ENCODE data around the gene DDX11. TPM values are rescaled to one million over a fixed set of nuclear protein-coding genes. Genes with fewer than 3 reads are reported as not detected.
A peak's percentile ranks its signal among the peaks of the same experiment; 100 is the strongest.

DDX11 gene
- total RNA-seq, 1 donor from 2014 or later: 12.8 TPM

DNA sequence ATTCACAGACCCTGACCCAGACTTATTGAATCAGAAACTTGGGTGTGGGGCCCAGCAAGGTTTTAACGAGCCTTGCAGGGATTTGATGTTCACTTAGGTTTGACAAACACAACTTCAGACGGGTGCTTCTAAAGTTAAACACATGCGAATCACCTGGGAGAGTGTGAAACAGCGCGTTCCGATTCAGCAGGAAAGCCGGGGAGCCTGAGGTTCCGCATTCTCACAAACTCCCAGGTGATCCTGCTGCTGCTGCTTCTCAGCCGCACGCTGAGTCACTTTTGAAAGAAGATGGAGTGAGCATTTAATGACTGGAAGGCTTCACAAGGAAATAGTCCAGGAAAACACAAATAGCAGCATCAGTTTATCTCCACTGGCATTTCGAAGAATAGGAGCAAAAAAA is 44.2 kb upstream of the DDX11 start:
- H3K4me3 Mint-ChIP-seq (ENCODE audit: unreplicated experiment): no peak overlapping the region
- H3K27me3 Mint-ChIP-seq (ENCODE audit: low read depth, unreplicated experiment): peaks cover 27% of the 10 kb centered on the region
- no peak overlapping the region for H3K9ac ChIP-seq (ENCODE audit: low read length)
- TF ChIP-seq CTCF (IDR thresholded peaks at IDR 0.05; ENCODE audit: insufficient read depth, low read depth, low read length) (no peak), EZH2 (IDR thresholded peaks at IDR 0.05; ENCODE audit: insufficient read depth, low read length) (no peak)
- H3K4me1 ChIP-seq (ENCODE audit: insufficient read depth, low read length): no peaks in the 10 kb centered on the region
- peaks cover 4% of the 10 kb centered on the region for H3K9me3 Mint-ChIP-seq (ENCODE audit: unreplicated experiment)
- no peaks in the 10 kb centered on the region for H3K36me3 ChIP-seq (ENCODE audit: insufficient read depth, low read length)
- peaks cover 3% of the 10 kb centered on the region for H3K4me1 Mint-ChIP-seq (ENCODE audit: low read depth, unreplicated experiment)
- no peaks in the 10 kb centered on the region for H3K9me3 ChIP-seq (ENCODE audit: insufficient read depth, low read depth, low read length)
- H3K79me2 ChIP-seq (ENCODE audit: insufficient read depth, low read length): no peaks in the 10 kb centered on the region
- H3K27ac Mint-ChIP-seq (ENCODE audit: unreplicated experiment): no peak overlapping the region
- H3K4me2 ChIP-seq (ENCODE audit: low read length): no peak overlapping the region
- no peak overlapping the region for H3K27ac ChIP-seq (ENCODE audit: low read depth, low read length)
- no peaks in the 10 kb centered on the region for H3K36me3 Mint-ChIP-seq (ENCODE audit: low read depth, unreplicated experiment)
- DNase-seq (ENCODE audit: low read depth) (no peak), FAIRE-seq (no peak)
- H3K4me3 ChIP-seq (ENCODE audit: insufficient read depth, low read depth, low read length): no peak overlapping the region
- no peak overlapping the region for H2AFZ ChIP-seq (ENCODE audit: low read depth, low read length)
- no peaks in the 10 kb centered on the region for H4K20me1 ChIP-seq (ENCODE audit: insufficient read depth, low read length)
- H3K27me3 ChIP-seq (ENCODE audit: insufficient read depth, low read length): peaks cover 8% of the 10 kb centered on the region

DNA sequence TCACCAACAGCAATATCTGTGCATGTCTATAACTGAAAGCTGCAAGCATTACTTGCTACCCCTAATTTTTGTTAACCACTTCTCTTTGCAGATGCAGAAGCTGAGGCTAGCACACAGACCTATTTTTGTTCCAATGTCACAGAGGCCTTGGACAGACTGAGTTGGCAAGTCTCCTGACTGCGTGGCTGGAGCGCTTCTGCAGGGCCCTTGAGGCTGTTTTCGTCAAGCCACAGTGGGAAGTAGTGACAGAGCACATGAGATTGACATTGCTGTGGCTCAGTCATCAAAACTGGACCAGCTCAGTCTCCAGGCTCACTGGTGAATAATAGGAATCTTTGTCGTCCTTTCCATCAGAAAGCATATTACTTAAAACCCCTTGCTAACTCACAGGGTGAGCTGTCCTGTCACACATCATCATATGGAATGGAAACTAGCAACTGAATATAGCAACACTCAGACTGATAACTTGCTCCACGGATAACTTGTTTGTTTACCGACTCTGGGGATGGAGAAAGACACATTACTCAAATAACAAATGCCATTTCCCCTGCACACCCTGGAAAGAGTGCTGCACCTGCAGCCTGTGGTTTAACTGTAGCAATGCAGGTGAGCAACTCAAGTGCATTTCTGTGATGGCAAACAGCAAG is 43.6 kb upstream of the DDX11 start:
- Histone ChIP-seq H3K27ac (ENCODE audit: low read depth, low read length) (no peak overlapping the region), H3K4me1 (ENCODE audit: insufficient read depth, low read length) (no peaks in the 10 kb centered on the region), H3K79me2 (ENCODE audit: insufficient read depth, low read length) (no peaks in the 10 kb centered on the region), H3K9me3 (ENCODE audit: insufficient read depth, low read depth, low read length) (no peaks in the 10 kb centered on the region), H3K4me2 (ENCODE audit: low read length) (no peak overlapping the region), H3K9ac (ENCODE audit: low read length) (no peak overlapping the region), H2AFZ (ENCODE audit: low read depth, low read length) (no peak overlapping the region), H4K20me1 (ENCODE audit: insufficient read depth, low read length) (no peaks in the 10 kb centered on the region), H3K27me3 (ENCODE audit: insufficient read depth, low read length) (peaks cover 8% of the 10 kb centered on the region), H3K36me3 (ENCODE audit: insufficient read depth, low read length) (no peaks in the 10 kb centered on the region), H3K4me3 (ENCODE audit: insufficient read depth, low read depth, low read length) (no peak overlapping the region)
- TF ChIP-seq CTCF (IDR thresholded peaks at IDR 0.05; ENCODE audit: insufficient read depth, low read depth, low read length) (no peak), EZH2 (IDR thresholded peaks at IDR 0.05; ENCODE audit: insufficient read depth, low read length) (no peak)
- Mint-ChIP-seq H3K27me3 (ENCODE audit: low read depth, unreplicated experiment) (peaks cover 27% of the 10 kb centered on the region), H3K4me3 (ENCODE audit: unreplicated experiment) (no peak overlapping the region), H3K27ac (ENCODE audit: unreplicated experiment) (no peak overlapping the region), H3K4me1 (ENCODE audit: low read depth, unreplicated experiment) (peaks cover 3% of the 10 kb centered on the region), H3K36me3 (ENCODE audit: low read depth, unreplicated experiment) (no peaks in the 10 kb centered on the region), H3K9me3 (ENCODE audit: unreplicated experiment) (peaks cover 4% of the 10 kb centered on the region)
- DNase-seq (ENCODE audit: low read depth) (no peak), FAIRE-seq (no peak)

DNA sequence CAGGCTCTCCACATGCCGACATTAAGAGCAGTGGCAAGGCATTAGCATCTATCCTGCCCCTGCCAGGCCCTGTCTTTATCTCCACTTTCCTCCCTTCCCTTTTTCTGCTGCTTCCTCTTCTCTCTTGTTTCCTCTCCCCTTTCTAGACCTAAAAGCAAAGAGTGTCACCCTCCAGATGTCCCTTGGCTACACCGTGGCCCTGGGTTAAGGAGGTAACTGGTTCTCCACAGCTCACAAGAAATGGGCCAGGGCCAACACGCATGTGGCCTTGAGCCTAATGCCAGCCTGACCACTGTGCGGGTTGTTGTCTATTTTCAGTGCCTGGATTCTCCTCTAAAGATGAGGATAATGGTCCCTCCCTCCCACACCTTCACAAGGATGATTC is 41.7 kb upstream of the DDX11 start:
- Histone ChIP-seq H3K36me3 (ENCODE audit: insufficient read depth, low read length) (no peaks in the 10 kb centered on the region), H3K9me3 (ENCODE audit: insufficient read depth, low read depth, low read length) (no peaks in the 10 kb centered on the region), H3K4me2 (ENCODE audit: low read length) (no peak overlapping the region), H3K4me1 (ENCODE audit: insufficient read depth, low read length) (no peaks in the 10 kb centered on the region), H3K27ac (ENCODE audit: low read depth, low read length) (no peak overlapping the region), H3K27me3 (ENCODE audit: insufficient read depth, low read length) (peaks cover 8% of the 10 kb centered on the region), H4K20me1 (ENCODE audit: insufficient read depth, low read length) (no peaks in the 10 kb centered on the region), H3K79me2 (ENCODE audit: insufficient read depth, low read length) (no peaks in the 10 kb centered on the region), H2AFZ (ENCODE audit: low read depth, low read length) (no peak overlapping the region), H3K9ac (ENCODE audit: low read length) (no peak overlapping the region), H3K4me3 (ENCODE audit: insufficient read depth, low read depth, low read length) (no peak overlapping the region)
- no peak for FAIRE-seq
- no peak for TF ChIP-seq EZH2 (IDR thresholded peaks at IDR 0.05; ENCODE audit: insufficient read depth, low read length)
- TF ChIP-seq CTCF (IDR thresholded peaks at IDR 0.05; ENCODE audit: insufficient read depth, low read depth, low read length): no peak
- H3K36me3 Mint-ChIP-seq (ENCODE audit: low read depth, unreplicated experiment): no peaks in the 10 kb centered on the region
- H3K27me3 Mint-ChIP-seq (ENCODE audit: low read depth, unreplicated experiment): peaks cover 29% of the 10 kb centered on the region
- no peak for DNase-seq (ENCODE audit: low read depth)
- H3K9me3 Mint-ChIP-seq (ENCODE audit: unreplicated experiment): peaks cover 4% of the 10 kb centered on the region
- no peak overlapping the region for H3K4me3 Mint-ChIP-seq (ENCODE audit: unreplicated experiment)
- peak overlapping the region; percentile 47 for H3K27ac Mint-ChIP-seq (ENCODE audit: unreplicated experiment)
- H3K4me1 Mint-ChIP-seq (ENCODE audit: low read depth, unreplicated experiment): peaks cover 10% of the 10 kb centered on the region

Data from astrocyte (in vitro differentiated cells and primary cell).